Heart right ventricle (tissue), 16 donors: Measurements from ENCODE around the gene MAP4K4. TPM values are rescaled to one million over a fixed set of nuclear protein-coding genes. Genes with fewer than 3 reads are reported as not detected.

Experiments used
- ATAC-seq, 8 donors: fragments of 200-7000 bp; cut with Tn5 transposase; one replicate each; pipeline ENCODE4 v1.9.1; 2020; ENCODE audit warnings: mild to moderate bottlenecking in 8 of 8, moderate library complexity in 8 of 8, moderate number of reproducible peaks in 1 of 8
- DNase-seq, 2 donors: peaks; one replicate each; pipeline ENCODE4 v3.0.0-alpha.2; 2020
- H3K27ac ChIP-seq, 10 donors: fragments of 200-600 bp; sonication (generic) in 2 of 10; one replicate each; pipeline versions ENCODE4 v1.5.0 to v1.8.0; 2020 to 2022; ENCODE audit warnings: mild to moderate bottlenecking in 3 of 10
- H3K27me3 ChIP-seq, 7 donors: fragments of 200-600 bp; one replicate each; pipeline ENCODE4 v1.8.0; 2021 to 2022; ENCODE audit warnings: mild to moderate bottlenecking in 2 of 7
- H3K36me3 ChIP-seq, 9 donors: fragments of 200-600 bp; sonication (generic) in 1 of 9; one replicate each; pipeline versions ENCODE4 v1.5.0 to v1.8.0; 2020 to 2022; ENCODE audit warnings: mild to moderate bottlenecking in 2 of 9
- H3K4me1 ChIP-seq, 9 donors: fragments of 200-600 bp; sonication (generic) in 1 of 9; one replicate each; pipeline versions ENCODE4 v1.5.0 to v1.8.0; 2020 to 2022; ENCODE audit warnings: mild to moderate bottlenecking in 4 of 9
- H3K4me3 ChIP-seq, 10 donors: fragments of 200-600 bp; sonication (generic) in 2 of 10; one replicate each; pipeline versions ENCODE4 v1.5.0 to v1.8.0; 2020 to 2022; ENCODE audit warnings: mild to moderate bottlenecking in 7 of 10, moderate library complexity in 2 of 10
- H3K9me3 ChIP-seq, 11 donors: fragments of 200-600 bp in 10 of 11; sonication (generic) in 2 of 11; one replicate each; pipeline versions ENCODE4 v1.5.0 to v1.8.0; 2013 to 2022; ENCODE audit warnings: mild to moderate bottlenecking in 2 of 11, control low read depth in 1 of 11, moderate library complexity in 1 of 11
- WGBS, 2 donors: extraction: QIAGEN DNeasy Blood & Tissue Kit; methylation state at CpG; one replicate each; pipeline ENCODE4 v1.1.7; 2013; ENCODE audit warnings: inconsistent platforms in 1 of 2; 5-methylcytosine and 5-hydroxymethylcytosine counted together
- intact Hi-C, 10 donors: fragments of 100-400 bp; cut with DNase I; formaldehyde crosslinking; loops; one replicate each; pipeline versions ENCODE4 v1.11.1 to v1.14.2; 2022
- polyA plus RNA-seq, 2 donors: library from polyadenylated mRNA; stranded (reverse); fragments of 200-250 nt; gene quantifications; one replicate each; pipeline ENCODE4 v1.2.3, GENCODE V29; 2013
- total RNA-seq, 10 donors: library from RNA; stranded (reverse); fragmentation: NEBNext Ultra II Directional in 3 of 10; extraction: Animal tissue kit (Norgen Biotek cat#: 25700) in 3 of 10; gene quantifications; one replicate each; pipeline versions ENCODE4 v1.2.1 to v1.2.4, GENCODE V29; 2021 to 2023
- TF ChIP-seq, protein P1 (sequence below), 9 donors: fragments of 200-600 bp; sonication (generic) in 2 of 9; IDR thresholded peaks; one replicate each; pipeline versions ENCODE4 v1.5.0 to v1.8.0; 2021 to 2022; ENCODE audit warnings: antibody characterized with exemption in 9 of 9, mild to moderate bottlenecking in 5 of 9, moderate library complexity in 1 of 9
- donor health status: Arrhythmogenic right ventricular cardiomyopathy.
- donor health status: ischemic (EF 13 %, LVEDD 7.1; RV severe dilation, severe dysfunction).
- donor health status: healthy with polysubstance abuse.
- donor health status: DM: no; HTN: yes; CAD: no.
- donor health status: DM: no; HTN: no; CAD: no.
- donor health status: ischemic (EF 25% LVEDD 6.9; RV normal size, moderate dysfunction).
- donor health status: ischemic (EF 25% LVEDD 5.7; RV mildly dilated, moderate dysfunction).
- donor health status: healthy.
- donor health status: DM: yes; HTN: yes; CAD: no.
- donor health status: Ischemic cardiomyopathy.
- donor health status: ischemic (EF 35%, LVEDD 5.7; RV mildly dilated, moderate dysfunction).
- donor health status: nonischemic (EF 11% LVEDD 7.7; RV severe dilation, severe dysfunction).
- donor health status: DM: yes; HTN: yes; CAD: no.
- donor health status: PGD.
- donor health status: ischemic (EF 29% LVEDD 5.4; RV normal size, mild dysfunction).
- donor health status: nonischemic (EF 23%, LVEDD 6.1; RV moderate dilation, normal function).

The MAP4K4 gene
- total and polyA plus RNA-seq, 12 donors = 44.3 to 116 (median 86.1) TPM

GRCh38 chr2:101806123-101806522 lies 108.6 kb downstream of the MAP4K4 start:
- WGBS, 2 donors = 39 to 43% methylated on average over 4 to 5 of the region's 5 CpGs
- Histone ChIP-seq H3K9me3 (no peaks in the 10 kb centered on the region), H3K27ac (peak overlapping the region in 9 of 10 donors; percentile 28 to 75 (median 51)), H3K4me1 (peaks cover 17 to 96% (median 64%) of the 10 kb centered on the region in 9 donors), H3K4me3 (peak overlapping the region in 2 of 10 donors; percentile 4 to 19), H3K36me3 (no peaks in the 10 kb centered on the region), H3K27me3 (no peaks in the 10 kb centered on the region)
- TF ChIP-seq, protein P1, sequence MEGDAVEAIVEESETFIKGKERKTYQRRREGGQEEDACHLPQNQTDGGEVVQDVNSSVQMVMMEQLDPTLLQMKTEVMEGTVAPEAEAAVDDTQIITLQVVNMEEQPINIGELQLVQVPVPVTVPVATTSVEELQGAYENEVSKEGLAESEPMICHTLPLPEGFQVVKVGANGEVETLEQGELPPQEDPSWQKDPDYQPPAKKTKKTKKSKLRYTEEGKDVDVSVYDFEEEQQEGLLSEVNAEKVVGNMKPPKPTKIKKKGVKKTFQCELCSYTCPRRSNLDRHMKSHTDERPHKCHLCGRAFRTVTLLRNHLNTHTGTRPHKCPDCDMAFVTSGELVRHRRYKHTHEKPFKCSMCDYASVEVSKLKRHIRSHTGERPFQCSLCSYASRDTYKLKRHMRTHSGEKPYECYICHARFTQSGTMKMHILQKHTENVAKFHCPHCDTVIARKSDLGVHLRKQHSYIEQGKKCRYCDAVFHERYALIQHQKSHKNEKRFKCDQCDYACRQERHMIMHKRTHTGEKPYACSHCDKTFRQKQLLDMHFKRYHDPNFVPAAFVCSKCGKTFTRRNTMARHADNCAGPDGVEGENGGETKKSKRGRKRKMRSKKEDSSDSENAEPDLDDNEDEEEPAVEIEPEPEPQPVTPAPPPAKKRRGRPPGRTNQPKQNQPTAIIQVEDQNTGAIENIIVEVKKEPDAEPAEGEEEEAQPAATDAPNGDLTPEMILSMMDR (IDR thresholded peaks at IDR 0.05) = no peak
- intact Hi-C loops = loop anchor here in 1 of 10 donors (5.0 kb wide), 1 partner anchor 34 kb away; no protein-coding TSS in a partner anchor
- DNase-seq (no peak), ATAC-seq (peak in 5 of 8 donors; percentile 10 to 63 (median 55))

DNA sequence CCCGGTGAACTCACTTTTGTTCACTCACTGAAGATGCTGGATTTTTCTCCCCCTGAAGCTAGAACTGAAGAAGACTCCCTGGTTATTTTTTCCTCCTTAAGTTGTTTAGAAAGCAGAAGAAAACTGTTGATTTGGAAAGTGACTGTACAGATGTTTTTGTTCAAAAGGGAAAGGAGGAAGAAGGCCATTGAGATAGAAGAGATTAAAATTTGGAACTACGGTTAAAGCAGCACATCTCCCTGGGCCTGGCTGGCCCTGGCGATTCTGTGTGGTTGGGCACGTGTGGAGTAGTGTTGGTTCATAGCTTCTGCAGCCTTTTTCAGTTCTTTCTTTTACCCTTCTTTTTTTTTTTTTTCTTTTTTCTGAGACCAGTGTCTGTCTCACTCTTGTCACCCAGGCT lies 109.2 kb downstream of the MAP4K4 start:
- 17 to 25% methylated on average over 4 of the region's 4 CpGs for WGBS, 2 donors
- TF ChIP-seq, protein P1 (IDR thresholded peaks at IDR 0.05) = no peak
- DNase-seq (no peak), ATAC-seq (peak in 5 of 8 donors; percentile 17 to 49 (median 45))
- H3K27ac ChIP-seq = peak overlapping the region in 9 of 10 donors; percentile 28 to 75 (median 51)
- no peaks in the 10 kb centered on the region for H3K9me3 ChIP-seq
- intact Hi-C loops = loop anchor here in 1 of 10 donors (5.0 kb wide), 1 partner anchor 34 kb away; no protein-coding TSS in a partner anchor
- H3K27me3 ChIP-seq = no peaks in the 10 kb centered on the region
- peaks cover 17 to 96% (median 63%) of the 10 kb centered on the region in 9 donors for H3K4me1 ChIP-seq
- H3K36me3 ChIP-seq = no peaks in the 10 kb centered on the region
- H3K4me3 ChIP-seq = peak overlapping the region in 2 of 10 donors; percentile 4 to 19

- Histone ChIP-seq H3K4me3 (no peak overlapping the region), H3K27ac (peak overlapping the region in 4 of 10 donors; percentile 29 to 75 (median 62)), H3K4me1 (peaks cover 17 to 96% (median 64%) of the 10 kb centered on the region in 9 donors), H3K27me3 (no peaks in the 10 kb centered on the region), H3K9me3 (no peaks in the 10 kb centered on the region), H3K36me3 (no peaks in the 10 kb centered on the region)
- DNase-seq (no peak), ATAC-seq (no peak)
- intact Hi-C loops = loop anchor here in 1 of 10 donors (5.0 kb wide), 1 partner anchor 35 kb away; no protein-coding TSS in a partner anchor
- 98 to 100% methylated on average over 2 of the region's 2 CpGs for WGBS, 2 donors
- TF ChIP-seq, protein P1 (IDR thresholded peaks at IDR 0.05) = no peak
Measured at GRCh38 chr2:101807242-101807641, 109.7 kb downstream of the MAP4K4 start.

- no peak overlapping the region for H3K4me3 ChIP-seq
- ATAC-seq (no peak), DNase-seq (no peak)
- H3K36me3 ChIP-seq = no peaks in the 10 kb centered on the region
- intact Hi-C loops = loop anchor here in 1 of 10 donors (5.0 kb wide), 1 partner anchor 36 kb away; no protein-coding TSS in a partner anchor
- H3K27me3 ChIP-seq = no peaks in the 10 kb centered on the region
- H3K9me3 ChIP-seq = no peaks in the 10 kb centered on the region
- TF ChIP-seq, protein P1 (IDR thresholded peaks at IDR 0.05) = no peak
- peaks cover 17 to 92% (median 62%) of the 10 kb centered on the region in 9 donors for H3K4me1 ChIP-seq
- H3K27ac ChIP-seq = peak overlapping the region in 1 of 10 donors; percentile 13
- WGBS, 2 donors = 71 to 82% methylated on average over 6 of the region's 6 CpGs
Measured at GRCh38 chr2:101808006-101808562, 110.6 kb downstream of the MAP4K4 start.
